Measurements from ENCODE around the gene SLC8B1. TPM values are rescaled to one million over a fixed set of nuclear protein-coding genes. Genes with fewer than 3 reads are reported as not detected.

SLC8B1 gene
- total RNA-seq, 1 donor from 2014 or later: 45.6 TPM

GRCh38 chr12:113287899-113288282, 47.0 kb downstream of the SLC8B1 start:
- Mint-ChIP-seq H3K27me3 (ENCODE audit: unreplicated experiment) (no peaks in the 10 kb centered on the region), H3K4me1 (ENCODE audit: unreplicated experiment) (peaks cover 3% of the 10 kb centered on the region), H3K9me3 (ENCODE audit: unreplicated experiment) (no peaks in the 10 kb centered on the region), H3K27ac (ENCODE audit: unreplicated experiment) (no peak overlapping the region), H3K36me3 (ENCODE audit: unreplicated experiment) (peaks cover 51% of the 10 kb centered on the region), H3K4me3 (ENCODE audit: unreplicated experiment) (no peak overlapping the region)
- no peak for DNase-seq (ENCODE audit: extremely low spot score, unreplicated experiment)
- TF ChIP-seq CTCF (IDR thresholded peaks at IDR 0.05): no peak

DNA sequence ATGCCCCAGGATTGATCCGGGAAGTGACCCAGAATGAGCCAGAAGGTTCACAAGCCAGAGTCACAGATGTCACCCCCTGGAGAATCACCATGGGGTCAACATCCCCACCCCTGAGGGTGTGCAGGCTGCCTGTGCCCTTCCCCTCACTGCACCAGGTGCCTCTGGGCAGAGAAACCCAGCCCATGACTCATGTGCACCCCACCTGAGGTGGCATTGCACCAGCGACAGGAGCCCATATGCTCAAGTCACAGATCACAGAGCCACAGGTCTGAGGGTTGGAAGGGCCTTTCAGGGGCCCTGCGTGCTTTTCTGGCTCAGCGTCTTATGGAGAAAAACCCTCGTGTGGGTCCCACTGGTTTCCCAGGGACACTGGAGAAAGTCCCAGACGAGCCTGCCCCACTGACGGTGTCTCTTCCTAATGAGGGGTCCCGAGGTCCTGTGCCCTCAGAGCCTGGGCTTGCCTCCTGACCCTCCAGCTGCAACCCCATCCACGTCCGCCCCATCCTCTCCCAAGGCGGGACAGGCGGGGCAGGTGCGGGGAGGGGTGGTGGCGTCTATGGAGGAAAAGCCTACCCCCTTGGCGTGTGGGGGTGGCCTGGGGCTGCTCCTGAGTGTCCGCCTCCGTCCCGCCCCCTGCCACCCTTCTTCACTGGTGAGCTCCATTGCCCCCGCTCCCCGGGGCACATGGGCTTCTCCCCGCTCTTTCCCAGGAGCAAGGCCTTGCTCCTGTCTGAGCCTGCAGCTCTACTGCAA, 47.6 kb downstream of the SLC8B1 start:
- no peak for TF ChIP-seq CTCF (IDR thresholded peaks at IDR 0.05)
- peaks cover 46% of the 10 kb centered on the region for H3K36me3 Mint-ChIP-seq (ENCODE audit: unreplicated experiment)
- no peak overlapping the region for H3K27ac Mint-ChIP-seq (ENCODE audit: unreplicated experiment)
- no peaks in the 10 kb centered on the region for H3K27me3 Mint-ChIP-seq (ENCODE audit: unreplicated experiment)
- H3K4me1 Mint-ChIP-seq (ENCODE audit: unreplicated experiment): peaks cover 3% of the 10 kb centered on the region
- H3K9me3 Mint-ChIP-seq (ENCODE audit: unreplicated experiment): no peaks in the 10 kb centered on the region
- no peak overlapping the region for H3K4me3 Mint-ChIP-seq (ENCODE audit: unreplicated experiment)
- no peak for DNase-seq (ENCODE audit: extremely low spot score, unreplicated experiment)

DNA sequence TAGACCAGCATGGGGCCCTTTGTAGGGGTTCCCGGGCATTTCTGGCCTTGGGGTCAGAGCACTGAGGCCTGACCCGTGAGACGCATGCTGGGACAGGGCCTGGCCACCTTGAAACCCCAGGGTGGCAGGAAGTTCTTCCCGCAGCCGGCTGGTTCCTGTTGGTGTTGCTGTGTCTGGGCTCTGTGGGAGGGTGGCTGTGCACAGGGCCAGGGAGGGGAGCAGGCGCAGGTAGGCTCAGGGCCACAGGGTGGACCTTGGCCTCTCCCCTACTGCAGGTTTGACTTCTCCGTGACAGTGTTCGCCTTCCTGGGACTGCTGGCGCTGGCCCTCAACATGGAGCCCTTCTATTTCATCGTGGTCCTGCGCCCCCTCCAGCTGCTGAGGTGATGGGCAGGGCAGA, 48.2 kb downstream of the SLC8B1 start:
- Mint-ChIP-seq H3K27ac (ENCODE audit: unreplicated experiment) (no peak overlapping the region), H3K9me3 (ENCODE audit: unreplicated experiment) (no peaks in the 10 kb centered on the region), H3K27me3 (ENCODE audit: unreplicated experiment) (no peaks in the 10 kb centered on the region), H3K4me1 (ENCODE audit: unreplicated experiment) (no peaks in the 10 kb centered on the region), H3K36me3 (ENCODE audit: unreplicated experiment) (peaks cover 40% of the 10 kb centered on the region), H3K4me3 (ENCODE audit: unreplicated experiment) (no peak overlapping the region)
- no peak for TF ChIP-seq CTCF (IDR thresholded peaks at IDR 0.05)
- no peak for DNase-seq (ENCODE audit: extremely low spot score, unreplicated experiment)

- TF ChIP-seq CTCF (IDR thresholded peaks at IDR 0.05): no peak
- Mint-ChIP-seq H3K27me3 (ENCODE audit: unreplicated experiment) (no peaks in the 10 kb centered on the region), H3K27ac (ENCODE audit: unreplicated experiment) (no peak overlapping the region), H3K4me3 (ENCODE audit: unreplicated experiment) (no peak overlapping the region), H3K9me3 (ENCODE audit: unreplicated experiment) (no peaks in the 10 kb centered on the region), H3K36me3 (ENCODE audit: unreplicated experiment) (peaks cover 34% of the 10 kb centered on the region), H3K4me1 (ENCODE audit: unreplicated experiment) (no peaks in the 10 kb centered on the region)
- no peak for DNase-seq (ENCODE audit: extremely low spot score, unreplicated experiment)
These were observed 49.0 kb downstream of the SLC8B1 start for GRCh38 chr12:113285679-113286610.

GRCh38 chr12:113284751-113285150, 50.2 kb downstream of the SLC8B1 start:
- Mint-ChIP-seq H3K4me1 (ENCODE audit: unreplicated experiment) (no peaks in the 10 kb centered on the region), H3K27ac (ENCODE audit: unreplicated experiment) (no peak overlapping the region), H3K4me3 (ENCODE audit: unreplicated experiment) (no peak overlapping the region), H3K27me3 (ENCODE audit: unreplicated experiment) (no peaks in the 10 kb centered on the region), H3K9me3 (ENCODE audit: unreplicated experiment) (no peaks in the 10 kb centered on the region), H3K36me3 (ENCODE audit: unreplicated experiment) (peaks cover 33% of the 10 kb centered on the region)
- no peak for DNase-seq (ENCODE audit: extremely low spot score, unreplicated experiment)
- no peak for TF ChIP-seq CTCF (IDR thresholded peaks at IDR 0.05)

All from osteocyte (in vitro differentiated cells).